ENCODE data around the gene CATSPERD. TPM values are rescaled to one million over a fixed set of nuclear protein-coding genes. Genes with fewer than 3 reads are reported as not detected.
A peak's percentile ranks its signal among the peaks of the same experiment; 100 is the strongest.

Gene CATSPERD
- total RNA-seq, 2 experiments from 2014 or later, result not detected

DNA sequence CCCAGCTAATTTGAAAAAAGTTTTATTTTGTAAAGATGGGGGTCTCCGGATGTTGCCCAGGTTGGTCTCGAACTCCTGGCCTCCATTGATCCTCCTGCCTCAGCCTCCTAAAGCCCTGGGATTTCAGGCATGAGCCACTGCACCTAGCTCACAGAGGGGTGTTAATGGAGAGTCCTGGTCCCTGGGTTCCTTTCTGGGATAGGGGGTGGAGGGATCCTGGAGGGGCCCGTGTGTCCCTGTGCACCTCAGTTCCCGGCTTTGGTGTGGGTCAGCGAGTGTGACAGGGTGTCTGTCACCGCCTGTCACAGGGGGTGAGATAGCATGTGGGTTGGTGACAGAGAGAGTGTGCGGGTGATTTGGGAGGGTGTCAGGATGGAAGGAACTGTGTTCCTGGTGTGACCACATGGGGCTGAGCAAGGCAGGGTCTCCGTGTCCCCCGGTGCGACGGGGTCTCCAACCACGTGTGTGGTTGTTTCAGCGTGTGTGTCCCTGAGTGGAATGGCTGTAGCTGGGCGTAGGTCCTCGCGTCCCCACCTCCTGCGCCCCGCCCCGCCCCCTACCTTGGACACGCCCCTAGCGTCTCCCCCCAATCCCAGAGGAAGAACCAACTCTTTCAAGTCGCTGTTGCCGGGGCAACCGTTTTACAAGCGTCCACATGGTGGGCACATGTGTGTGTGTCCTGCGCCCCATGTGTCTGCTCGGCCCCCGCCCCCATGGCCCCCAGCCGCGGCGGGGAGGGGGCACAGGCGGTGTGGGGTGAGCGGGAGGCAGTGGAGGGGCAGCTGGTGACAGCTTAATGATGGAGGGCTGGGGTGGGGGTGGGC is 81.6 kb downstream of the CATSPERD start:
- DNase-seq (peak in 1 of 14 experiments; percentile 43), ATAC-seq (ENCODE audit: poor library complexity) (no peak)
- Histone ChIP-seq H3K9me3 (ENCODE audit: control insufficient read depth in 1 of 2, insufficient read depth in 1 of 2, low read length in 2 of 2) (peaks cover 0 to 19% of the 10 kb centered on the region in 2 experiments), H3K27ac (ENCODE audit: low read depth in 1 of 2, low read length in 2 of 2) (no peak overlapping the region), H3K27me3 (ENCODE audit: control insufficient read depth in 1 of 2, insufficient read depth in 2 of 2, low read length in 2 of 2) (peaks cover 26 to 28% of the 10 kb centered on the region in 2 experiments), H3K4me3 (ENCODE audit: low read length) (no peak overlapping the region), H3K36me3 (ENCODE audit: insufficient read depth, low read length) (no peaks in the 10 kb centered on the region), H3K4me1 (ENCODE audit: insufficient read depth, low read length) (peaks cover 36% of the 10 kb centered on the region)
- Mint-ChIP-seq H3K36me3 (ENCODE audit: low read depth) (no peaks in the 10 kb centered on the region), H3K27me3 (peaks cover 28% of the 10 kb centered on the region), H3K27ac (no peak overlapping the region), H3K4me1 (ENCODE audit: low read depth) (peaks cover 18% of the 10 kb centered on the region), H3K4me3 (peak overlapping the region; percentile 62), H3K9me3 (no peaks in the 10 kb centered on the region)
- TF ChIP-seq, protein P1, sequence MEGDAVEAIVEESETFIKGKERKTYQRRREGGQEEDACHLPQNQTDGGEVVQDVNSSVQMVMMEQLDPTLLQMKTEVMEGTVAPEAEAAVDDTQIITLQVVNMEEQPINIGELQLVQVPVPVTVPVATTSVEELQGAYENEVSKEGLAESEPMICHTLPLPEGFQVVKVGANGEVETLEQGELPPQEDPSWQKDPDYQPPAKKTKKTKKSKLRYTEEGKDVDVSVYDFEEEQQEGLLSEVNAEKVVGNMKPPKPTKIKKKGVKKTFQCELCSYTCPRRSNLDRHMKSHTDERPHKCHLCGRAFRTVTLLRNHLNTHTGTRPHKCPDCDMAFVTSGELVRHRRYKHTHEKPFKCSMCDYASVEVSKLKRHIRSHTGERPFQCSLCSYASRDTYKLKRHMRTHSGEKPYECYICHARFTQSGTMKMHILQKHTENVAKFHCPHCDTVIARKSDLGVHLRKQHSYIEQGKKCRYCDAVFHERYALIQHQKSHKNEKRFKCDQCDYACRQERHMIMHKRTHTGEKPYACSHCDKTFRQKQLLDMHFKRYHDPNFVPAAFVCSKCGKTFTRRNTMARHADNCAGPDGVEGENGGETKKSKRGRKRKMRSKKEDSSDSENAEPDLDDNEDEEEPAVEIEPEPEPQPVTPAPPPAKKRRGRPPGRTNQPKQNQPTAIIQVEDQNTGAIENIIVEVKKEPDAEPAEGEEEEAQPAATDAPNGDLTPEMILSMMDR (IDR thresholded peaks at IDR 0.05), result no peak
- ChIA-PET POLR2A (no interaction called here), CTCF (no interaction called here)
- intact Hi-C loops (cut with DNase I, micrococcal nuclease), result loop anchor here (5.0 kb wide), 2 partner anchors 175 to 560 kb away; partner anchors contain the start of genes CLPP (in 1 of the 2) and RANBP3 (in 1 of the 2)

DNA sequence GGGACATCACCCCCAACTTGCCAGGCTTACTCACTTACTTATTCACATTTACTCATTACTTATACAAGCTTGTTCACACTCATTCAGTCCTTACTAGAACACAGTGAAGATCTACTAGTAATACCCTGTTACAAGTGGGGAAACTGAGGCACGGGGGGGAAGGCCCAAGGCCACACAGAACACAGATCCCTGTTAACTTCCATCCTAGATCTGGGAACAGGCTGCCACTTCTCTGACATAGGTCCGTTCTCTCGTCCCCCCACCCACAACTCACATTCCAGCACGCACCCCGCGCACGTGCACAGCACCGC is 83.0 kb downstream of the CATSPERD start:
- Mint-ChIP-seq H3K9me3 (no peaks in the 10 kb centered on the region), H3K27ac (no peak overlapping the region), H3K36me3 (ENCODE audit: low read depth) (no peaks in the 10 kb centered on the region), H3K27me3 (peaks cover 28% of the 10 kb centered on the region), H3K4me3 (peak overlapping the region; percentile 83), H3K4me1 (ENCODE audit: low read depth) (peaks cover 18% of the 10 kb centered on the region)
- Histone ChIP-seq H3K9me3 (ENCODE audit: control insufficient read depth in 1 of 2, insufficient read depth in 1 of 2, low read length in 2 of 2) (peaks cover 0 to 22% of the 10 kb centered on the region in 2 experiments), H3K27me3 (ENCODE audit: control insufficient read depth in 1 of 2, insufficient read depth in 2 of 2, low read length in 2 of 2) (peaks cover 26 to 28% of the 10 kb centered on the region in 2 experiments), H3K27ac (ENCODE audit: low read depth in 1 of 2, low read length in 2 of 2) (no peak overlapping the region), H3K4me3 (ENCODE audit: low read length) (peak overlapping the region; percentile 47), H3K36me3 (ENCODE audit: insufficient read depth, low read length) (no peaks in the 10 kb centered on the region), H3K4me1 (ENCODE audit: insufficient read depth, low read length) (peaks cover 36% of the 10 kb centered on the region)
- ChIA-PET CTCF (interaction anchor here (0.6 to 1.9 kb wide), 31 partner anchors 10 to 558 kb away, joined by 3 to 63 read pairs (median 5); partner anchors contain the start of genes CLPP, DUS3L, LONP1 and NDUFA11), POLR2A (interaction anchor here (0.7 to 1.7 kb wide), 9 partner anchors 12 to 219 kb away, joined by 3 to 33 read pairs (median 7); partner anchors contain the start of genes DUS3L, NDUFA11, RANBP3 and SAFB)
- intact Hi-C loops (cut with DNase I, micrococcal nuclease), result loop anchor here (5.0 kb wide), 2 partner anchors 174 to 559 kb away; partner anchors contain the start of genes CLPP (in 1 of the 2) and RANBP3 (in 1 of the 2)
- DNase-seq, result no peak
- ATAC-seq (ENCODE audit: poor library complexity), result no peak
- TF ChIP-seq, protein P1 (IDR thresholded peaks at IDR 0.05), result no peak

DNA sequence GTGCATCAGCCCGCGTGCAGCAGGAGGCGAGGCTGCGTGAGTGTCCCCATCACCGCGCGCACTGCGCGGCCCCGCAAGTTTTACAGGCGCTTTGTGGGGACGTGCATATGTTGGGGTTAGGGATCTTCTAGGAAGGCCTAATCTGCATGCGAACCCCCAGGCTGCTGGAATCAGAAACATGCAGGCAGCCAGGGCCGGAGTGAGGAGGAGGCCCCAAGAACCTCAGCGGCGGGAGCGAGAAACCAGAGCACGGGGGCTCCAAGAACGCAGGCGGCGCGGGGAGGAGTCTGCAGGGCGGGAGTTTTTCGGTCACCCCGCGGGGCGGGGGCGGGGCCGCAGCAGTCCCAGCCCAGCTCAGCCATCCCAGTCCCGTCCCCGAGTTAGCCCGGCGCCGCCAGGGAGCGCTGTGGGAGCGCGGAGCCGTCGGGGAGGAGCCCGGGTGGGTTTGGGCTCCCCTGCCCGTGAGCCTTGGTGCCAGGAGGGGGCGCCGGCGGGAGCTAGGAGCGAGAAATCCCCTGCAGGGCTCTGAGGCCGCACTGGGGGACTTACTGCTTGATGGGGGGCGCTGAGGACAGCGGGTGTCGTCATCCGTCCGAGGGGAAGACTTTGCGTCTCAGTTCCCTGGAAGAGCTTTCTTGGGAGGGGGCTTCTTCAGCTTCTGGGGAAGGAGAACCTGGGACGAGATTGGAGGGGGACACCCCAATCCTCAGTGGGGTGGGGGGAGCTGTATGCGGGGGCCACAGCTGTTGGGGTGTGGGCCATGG is 83.5 kb downstream of the CATSPERD start:
- Mint-ChIP-seq H3K9me3 (no peaks in the 10 kb centered on the region), H3K36me3 (ENCODE audit: low read depth) (no peaks in the 10 kb centered on the region), H3K27ac (peak overlapping the region; percentile 68), H3K27me3 (peaks cover 25% of the 10 kb centered on the region), H3K4me1 (ENCODE audit: low read depth) (peaks cover 18% of the 10 kb centered on the region), H3K4me3 (peak overlapping the region; percentile 83)
- peak; percentile 97 for ATAC-seq (ENCODE audit: poor library complexity)
- H3K27me3 ChIP-seq (ENCODE audit: control insufficient read depth in 1 of 2, insufficient read depth in 2 of 2, low read length in 2 of 2), result peaks cover 26 to 28% of the 10 kb centered on the region in 2 experiments
- peak; percentile 86 to 97 (median 90) for DNase-seq
- intact Hi-C loops (cut with DNase I, micrococcal nuclease), result loop anchor here (1.0 to 5.0 kb wide), 5 partner anchors 13 to 558 kb away; partner anchors contain the start of genes VMAC (in 2 of the 2), CLPP (in 1 of the 2), DUS3L (in 1 of the 2) and RANBP3 (in 1 of the 2)
- peaks cover 0 to 22% of the 10 kb centered on the region in 2 experiments for H3K9me3 ChIP-seq (ENCODE audit: control insufficient read depth in 1 of 2, insufficient read depth in 1 of 2, low read length in 2 of 2)
- TF ChIP-seq, protein P1 (IDR thresholded peaks at IDR 0.05), result peak; percentile 81
- no peak overlapping the region for H3K27ac ChIP-seq (ENCODE audit: low read depth in 1 of 2, low read length in 2 of 2)
- CTCF ChIA-PET, result interaction anchor here (0.6 to 1.9 kb wide), 37 partner anchors 8 to 1816 kb away, joined by 3 to 63 read pairs (median 4); partner anchors contain the start of genes CLPP, DUS3L, FEM1A and FUT6
- peaks cover 36% of the 10 kb centered on the region for H3K4me1 ChIP-seq (ENCODE audit: insufficient read depth, low read length)
- peak overlapping the region; percentile 47 for H3K4me3 ChIP-seq (ENCODE audit: low read length)
- no peaks in the 10 kb centered on the region for H3K36me3 ChIP-seq (ENCODE audit: insufficient read depth, low read length)
- POLR2A ChIA-PET, result interaction anchor here (0.5 to 1.7 kb wide), 13 partner anchors 9 to 1826 kb away, joined by 3 to 33 read pairs (median 5); partner anchors contain the start of genes DUS3L, NDUFA11, PET100 and RANBP3

Data from CD4-positive, alpha-beta T cell (primary cell).